ENCODE data around the gene BEND6.

GRCh38 chr6:57027301-57027700 is 72.4 kb downstream of the BEND6 start:
- TF ChIP-seq CTCF (IDR thresholded peaks at IDR 0.05) (no peak), POLR2AphosphoS5 (IDR thresholded peaks at IDR 0.05) (no peak), POLR2A (IDR thresholded peaks at IDR 0.05) (no peak)
